A549 (cell line): ENCODE results near the gene SARS1.

ENCODE experiments used
- CBX8 ChIP-seq: fragments of 200-600 bp; sonication (generic); IDR thresholded peaks from 2 replicates; pipeline ENCODE4 v1.6.1; 2016
- EP300 ChIP-seq, 2 experiments: fragments of >200 bp; sonication (Bioruptor Twin); formaldehyde crosslinking; IDR thresholded peaks; 2 replicates in 1 of 2; 3 replicates in 1 of 2; pipeline ENCODE4 v1.6.1; 2016 to 2017
- GATA3 ChIP-seq: IDR thresholded peaks from 2 replicates; pipeline ENCODE4 v1.6.1; 2012; ENCODE audit warnings: borderline replicate concordance
- TF ChIP-seq, protein P1 (sequence below): fragments of 150-350 bp; IDR thresholded peaks from 2 replicates; pipeline ENCODE4 v1.6.1; 2014; ENCODE audit warnings: low read depth, mild to moderate bottlenecking, low read length
- TF ChIP-seq, protein P2 (sequence below): fragments of >200 bp; sonication (Bioruptor Twin); formaldehyde crosslinking; IDR thresholded peaks from 3 replicates; pipeline ENCODE4 v1.5.1; 2016

DNA sequence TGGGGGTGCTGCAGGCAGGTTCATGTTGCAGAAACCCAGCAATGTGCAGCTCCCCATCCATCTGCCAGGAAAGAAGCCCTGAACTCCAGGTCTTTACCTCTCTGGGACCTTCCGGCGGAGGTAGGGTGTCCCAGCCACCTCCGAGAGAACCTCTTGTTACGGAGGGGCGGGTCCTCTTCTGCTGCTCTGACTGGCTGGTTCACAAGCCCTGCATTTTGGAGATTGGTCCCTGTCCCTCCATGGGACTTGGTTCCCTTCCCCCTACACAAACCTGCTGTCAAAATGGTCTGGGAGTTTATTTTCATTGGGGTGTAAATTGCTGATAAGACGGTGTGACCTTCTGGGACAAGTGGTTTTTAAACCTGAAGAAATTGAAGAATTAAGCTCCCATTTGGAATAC lies 27.6 kb downstream of the SARS1 start:
- TF ChIP-seq CBX8 (no peak), EP300 (IDR thresholded peaks at IDR 0.05) (no peak), GATA3 (no peak)
- TF ChIP-seq, protein P1, sequence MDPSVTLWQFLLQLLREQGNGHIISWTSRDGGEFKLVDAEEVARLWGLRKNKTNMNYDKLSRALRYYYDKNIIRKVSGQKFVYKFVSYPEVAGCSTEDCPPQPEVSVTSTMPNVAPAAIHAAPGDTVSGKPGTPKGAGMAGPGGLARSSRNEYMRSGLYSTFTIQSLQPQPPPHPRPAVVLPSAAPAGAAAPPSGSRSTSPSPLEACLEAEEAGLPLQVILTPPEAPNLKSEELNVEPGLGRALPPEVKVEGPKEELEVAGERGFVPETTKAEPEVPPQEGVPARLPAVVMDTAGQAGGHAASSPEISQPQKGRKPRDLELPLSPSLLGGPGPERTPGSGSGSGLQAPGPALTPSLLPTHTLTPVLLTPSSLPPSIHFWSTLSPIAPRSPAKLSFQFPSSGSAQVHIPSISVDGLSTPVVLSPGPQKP, result no peak
- TF ChIP-seq, protein P2, sequence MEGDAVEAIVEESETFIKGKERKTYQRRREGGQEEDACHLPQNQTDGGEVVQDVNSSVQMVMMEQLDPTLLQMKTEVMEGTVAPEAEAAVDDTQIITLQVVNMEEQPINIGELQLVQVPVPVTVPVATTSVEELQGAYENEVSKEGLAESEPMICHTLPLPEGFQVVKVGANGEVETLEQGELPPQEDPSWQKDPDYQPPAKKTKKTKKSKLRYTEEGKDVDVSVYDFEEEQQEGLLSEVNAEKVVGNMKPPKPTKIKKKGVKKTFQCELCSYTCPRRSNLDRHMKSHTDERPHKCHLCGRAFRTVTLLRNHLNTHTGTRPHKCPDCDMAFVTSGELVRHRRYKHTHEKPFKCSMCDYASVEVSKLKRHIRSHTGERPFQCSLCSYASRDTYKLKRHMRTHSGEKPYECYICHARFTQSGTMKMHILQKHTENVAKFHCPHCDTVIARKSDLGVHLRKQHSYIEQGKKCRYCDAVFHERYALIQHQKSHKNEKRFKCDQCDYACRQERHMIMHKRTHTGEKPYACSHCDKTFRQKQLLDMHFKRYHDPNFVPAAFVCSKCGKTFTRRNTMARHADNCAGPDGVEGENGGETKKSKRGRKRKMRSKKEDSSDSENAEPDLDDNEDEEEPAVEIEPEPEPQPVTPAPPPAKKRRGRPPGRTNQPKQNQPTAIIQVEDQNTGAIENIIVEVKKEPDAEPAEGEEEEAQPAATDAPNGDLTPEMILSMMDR, result no peak
